Measurements from ENCODE around the gene MOV10. TPM values are rescaled to one million over a fixed set of nuclear protein-coding genes. Genes with fewer than 3 reads are reported as not detected.

Gene MOV10
- total and polyA plus RNA-seq, 2 of the 13 experiments (the other 11 are each of a cell fraction or from before 2014, with no cell fraction given) = 56.4 to 58.2 TPM

DNA sequence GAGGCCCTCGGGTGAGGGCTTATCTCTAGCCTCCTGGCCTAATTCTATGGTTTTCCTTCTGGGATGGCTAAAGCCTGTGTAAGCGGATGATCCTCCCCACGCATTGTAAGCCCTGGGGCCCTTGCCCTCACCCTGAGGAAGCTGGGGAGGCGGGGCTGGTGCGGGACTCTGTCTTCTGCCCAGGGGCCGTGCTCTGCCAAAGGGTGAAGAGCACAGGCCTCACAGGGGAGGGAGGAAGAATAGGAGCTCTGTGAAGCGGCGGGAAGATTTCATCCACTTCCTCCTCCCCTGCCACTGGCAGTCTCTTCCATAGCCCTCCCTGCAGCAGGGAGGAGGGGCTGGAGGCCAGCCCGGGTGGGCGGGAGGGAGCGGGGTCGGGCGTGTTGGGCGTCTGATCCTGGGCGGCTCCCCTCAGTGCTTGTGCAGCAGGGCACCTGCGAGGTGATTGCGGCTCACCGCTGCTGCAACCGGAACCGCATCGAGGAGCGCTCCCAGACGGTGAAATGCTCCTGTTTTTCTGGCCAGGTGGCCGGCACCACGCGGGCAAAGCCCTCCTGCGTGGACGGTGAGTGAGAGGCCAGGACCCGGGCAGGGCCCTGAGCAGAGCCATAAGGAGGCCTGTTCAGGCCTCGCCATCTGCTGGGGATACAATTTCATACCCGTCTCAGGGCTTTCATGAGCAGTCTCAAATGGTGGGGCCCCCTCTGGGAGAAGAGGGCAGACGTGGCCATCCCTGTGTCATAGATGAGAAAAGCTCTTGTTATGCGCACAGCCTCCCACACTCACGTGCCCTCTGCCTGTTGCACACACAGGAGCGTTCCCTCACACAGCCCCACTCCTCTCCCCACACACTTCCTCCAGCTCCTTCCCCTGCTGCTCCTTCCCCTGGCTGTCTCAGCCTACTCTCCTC, 48.4 kb downstream of the MOV10 start (continued):
- TF ChIP-seq, protein P1, sequence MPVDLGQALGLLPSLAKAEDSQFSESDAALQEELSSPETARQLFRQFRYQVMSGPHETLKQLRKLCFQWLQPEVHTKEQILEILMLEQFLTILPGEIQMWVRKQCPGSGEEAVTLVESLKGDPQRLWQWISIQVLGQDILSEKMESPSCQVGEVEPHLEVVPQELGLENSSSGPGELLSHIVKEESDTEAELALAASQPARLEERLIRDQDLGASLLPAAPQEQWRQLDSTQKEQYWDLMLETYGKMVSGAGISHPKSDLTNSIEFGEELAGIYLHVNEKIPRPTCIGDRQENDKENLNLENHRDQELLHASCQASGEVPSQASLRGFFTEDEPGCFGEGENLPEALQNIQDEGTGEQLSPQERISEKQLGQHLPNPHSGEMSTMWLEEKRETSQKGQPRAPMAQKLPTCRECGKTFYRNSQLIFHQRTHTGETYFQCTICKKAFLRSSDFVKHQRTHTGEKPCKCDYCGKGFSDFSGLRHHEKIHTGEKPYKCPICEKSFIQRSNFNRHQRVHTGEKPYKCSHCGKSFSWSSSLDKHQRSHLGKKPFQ (CRISPR knock-in tag; IDR thresholded peaks at IDR 0.05; ENCODE audit: insufficient replicate concordance) = peak; percentile 30
- TF ChIP-seq, protein P2, sequence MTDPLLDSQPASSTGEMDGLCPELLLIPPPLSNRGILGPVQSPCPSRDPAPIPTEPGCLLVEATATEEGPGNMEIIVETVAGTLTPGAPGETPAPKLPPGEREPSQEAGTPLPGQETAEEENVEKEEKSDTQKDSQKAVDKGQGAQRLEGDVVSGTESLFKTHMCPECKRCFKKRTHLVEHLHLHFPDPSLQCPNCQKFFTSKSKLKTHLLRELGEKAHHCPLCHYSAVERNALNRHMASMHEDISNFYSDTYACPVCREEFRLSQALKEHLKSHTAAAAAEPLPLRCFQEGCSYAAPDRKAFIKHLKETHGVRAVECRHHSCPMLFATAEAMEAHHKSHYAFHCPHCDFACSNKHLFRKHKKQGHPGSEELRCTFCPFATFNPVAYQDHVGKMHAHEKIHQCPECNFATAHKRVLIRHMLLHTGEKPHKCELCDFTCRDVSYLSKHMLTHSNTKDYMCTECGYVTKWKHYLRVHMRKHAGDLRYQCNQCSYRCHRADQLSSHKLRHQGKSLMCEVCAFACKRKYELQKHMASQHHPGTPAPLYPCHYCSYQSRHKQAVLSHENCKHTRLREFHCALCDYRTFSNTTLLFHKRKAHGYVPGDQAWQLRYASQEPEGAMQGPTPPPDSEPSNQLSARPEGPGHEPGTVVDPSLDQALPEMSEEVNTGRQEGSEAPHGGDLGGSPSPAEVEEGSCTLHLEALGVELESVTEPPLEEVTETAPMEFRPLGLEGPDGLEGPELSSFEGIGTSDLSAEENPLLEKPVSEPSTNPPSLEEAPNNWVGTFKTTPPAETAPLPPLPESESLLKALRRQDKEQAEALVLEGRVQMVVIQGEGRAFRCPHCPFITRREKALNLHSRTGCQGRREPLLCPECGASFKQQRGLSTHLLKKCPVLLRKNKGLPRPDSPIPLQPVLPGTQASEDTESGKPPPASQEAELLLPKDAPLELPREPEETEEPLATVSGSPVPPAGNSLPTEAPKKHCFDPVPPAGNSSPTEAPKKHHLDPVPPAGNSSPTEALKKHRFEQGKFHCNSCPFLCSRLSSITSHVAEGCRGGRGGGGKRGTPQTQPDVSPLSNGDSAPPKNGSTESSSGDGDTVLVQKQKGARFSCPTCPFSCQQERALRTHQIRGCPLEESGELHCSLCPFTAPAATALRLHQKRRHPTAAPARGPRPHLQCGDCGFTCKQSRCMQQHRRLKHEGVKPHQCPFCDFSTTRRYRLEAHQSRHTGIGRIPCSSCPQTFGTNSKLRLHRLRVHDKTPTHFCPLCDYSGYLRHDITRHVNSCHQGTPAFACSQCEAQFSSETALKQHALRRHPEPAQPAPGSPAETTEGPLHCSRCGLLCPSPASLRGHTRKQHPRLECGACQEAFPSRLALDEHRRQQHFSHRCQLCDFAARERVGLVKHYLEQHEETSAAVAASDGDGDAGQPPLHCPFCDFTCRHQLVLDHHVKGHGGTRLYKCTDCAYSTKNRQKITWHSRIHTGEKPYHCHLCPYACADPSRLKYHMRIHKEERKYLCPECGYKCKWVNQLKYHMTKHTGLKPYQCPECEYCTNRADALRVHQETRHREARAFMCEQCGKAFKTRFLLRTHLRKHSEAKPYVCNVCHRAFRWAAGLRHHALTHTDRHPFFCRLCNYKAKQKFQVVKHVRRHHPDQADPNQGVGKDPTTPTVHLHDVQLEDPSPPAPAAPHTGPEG (CRISPR knock-in tag; IDR thresholded peaks at IDR 0.05) = no peak
- TF ChIP-seq, protein P3, sequence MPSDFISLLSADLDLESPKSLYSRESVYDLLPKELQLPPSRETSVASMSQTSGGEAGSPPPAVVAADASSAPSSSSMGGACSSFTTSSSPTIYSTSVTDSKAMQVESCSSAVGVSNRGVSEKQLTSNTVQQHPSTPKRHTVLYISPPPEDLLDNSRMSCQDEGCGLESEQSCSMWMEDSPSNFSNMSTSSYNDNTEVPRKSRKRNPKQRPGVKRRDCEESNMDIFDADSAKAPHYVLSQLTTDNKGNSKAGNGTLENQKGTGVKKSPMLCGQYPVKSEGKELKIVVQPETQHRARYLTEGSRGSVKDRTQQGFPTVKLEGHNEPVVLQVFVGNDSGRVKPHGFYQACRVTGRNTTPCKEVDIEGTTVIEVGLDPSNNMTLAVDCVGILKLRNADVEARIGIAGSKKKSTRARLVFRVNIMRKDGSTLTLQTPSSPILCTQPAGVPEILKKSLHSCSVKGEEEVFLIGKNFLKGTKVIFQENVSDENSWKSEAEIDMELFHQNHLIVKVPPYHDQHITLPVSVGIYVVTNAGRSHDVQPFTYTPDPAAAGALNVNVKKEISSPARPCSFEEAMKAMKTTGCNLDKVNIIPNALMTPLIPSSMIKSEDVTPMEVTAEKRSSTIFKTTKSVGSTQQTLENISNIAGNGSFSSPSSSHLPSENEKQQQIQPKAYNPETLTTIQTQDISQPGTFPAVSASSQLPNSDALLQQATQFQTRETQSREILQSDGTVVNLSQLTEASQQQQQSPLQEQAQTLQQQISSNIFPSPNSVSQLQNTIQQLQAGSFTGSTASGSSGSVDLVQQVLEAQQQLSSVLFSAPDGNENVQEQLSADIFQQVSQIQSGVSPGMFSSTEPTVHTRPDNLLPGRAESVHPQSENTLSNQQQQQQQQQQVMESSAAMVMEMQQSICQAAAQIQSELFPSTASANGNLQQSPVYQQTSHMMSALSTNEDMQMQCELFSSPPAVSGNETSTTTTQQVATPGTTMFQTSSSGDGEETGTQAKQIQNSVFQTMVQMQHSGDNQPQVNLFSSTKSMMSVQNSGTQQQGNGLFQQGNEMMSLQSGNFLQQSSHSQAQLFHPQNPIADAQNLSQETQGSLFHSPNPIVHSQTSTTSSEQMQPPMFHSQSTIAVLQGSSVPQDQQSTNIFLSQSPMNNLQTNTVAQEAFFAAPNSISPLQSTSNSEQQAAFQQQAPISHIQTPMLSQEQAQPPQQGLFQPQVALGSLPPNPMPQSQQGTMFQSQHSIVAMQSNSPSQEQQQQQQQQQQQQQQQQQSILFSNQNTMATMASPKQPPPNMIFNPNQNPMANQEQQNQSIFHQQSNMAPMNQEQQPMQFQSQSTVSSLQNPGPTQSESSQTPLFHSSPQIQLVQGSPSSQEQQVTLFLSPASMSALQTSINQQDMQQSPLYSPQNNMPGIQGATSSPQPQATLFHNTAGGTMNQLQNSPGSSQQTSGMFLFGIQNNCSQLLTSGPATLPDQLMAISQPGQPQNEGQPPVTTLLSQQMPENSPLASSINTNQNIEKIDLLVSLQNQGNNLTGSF (CRISPR knock-in tag; IDR thresholded peaks at IDR 0.05) = no peak
- TF ChIP-seq ZNF205 (CRISPR knock-in tag; IDR thresholded peaks at IDR 0.05) (peak; percentile 72; the same call in 1 of the 2 replicates), JUNB (CRISPR knock-in tag; IDR thresholded peaks at IDR 0.05; ENCODE audit: borderline replicate concordance) (no peak), ZNF780A (CRISPR knock-in tag; IDR thresholded peaks at IDR 0.05) (no peak)
- TF ChIP-seq, protein P4, sequence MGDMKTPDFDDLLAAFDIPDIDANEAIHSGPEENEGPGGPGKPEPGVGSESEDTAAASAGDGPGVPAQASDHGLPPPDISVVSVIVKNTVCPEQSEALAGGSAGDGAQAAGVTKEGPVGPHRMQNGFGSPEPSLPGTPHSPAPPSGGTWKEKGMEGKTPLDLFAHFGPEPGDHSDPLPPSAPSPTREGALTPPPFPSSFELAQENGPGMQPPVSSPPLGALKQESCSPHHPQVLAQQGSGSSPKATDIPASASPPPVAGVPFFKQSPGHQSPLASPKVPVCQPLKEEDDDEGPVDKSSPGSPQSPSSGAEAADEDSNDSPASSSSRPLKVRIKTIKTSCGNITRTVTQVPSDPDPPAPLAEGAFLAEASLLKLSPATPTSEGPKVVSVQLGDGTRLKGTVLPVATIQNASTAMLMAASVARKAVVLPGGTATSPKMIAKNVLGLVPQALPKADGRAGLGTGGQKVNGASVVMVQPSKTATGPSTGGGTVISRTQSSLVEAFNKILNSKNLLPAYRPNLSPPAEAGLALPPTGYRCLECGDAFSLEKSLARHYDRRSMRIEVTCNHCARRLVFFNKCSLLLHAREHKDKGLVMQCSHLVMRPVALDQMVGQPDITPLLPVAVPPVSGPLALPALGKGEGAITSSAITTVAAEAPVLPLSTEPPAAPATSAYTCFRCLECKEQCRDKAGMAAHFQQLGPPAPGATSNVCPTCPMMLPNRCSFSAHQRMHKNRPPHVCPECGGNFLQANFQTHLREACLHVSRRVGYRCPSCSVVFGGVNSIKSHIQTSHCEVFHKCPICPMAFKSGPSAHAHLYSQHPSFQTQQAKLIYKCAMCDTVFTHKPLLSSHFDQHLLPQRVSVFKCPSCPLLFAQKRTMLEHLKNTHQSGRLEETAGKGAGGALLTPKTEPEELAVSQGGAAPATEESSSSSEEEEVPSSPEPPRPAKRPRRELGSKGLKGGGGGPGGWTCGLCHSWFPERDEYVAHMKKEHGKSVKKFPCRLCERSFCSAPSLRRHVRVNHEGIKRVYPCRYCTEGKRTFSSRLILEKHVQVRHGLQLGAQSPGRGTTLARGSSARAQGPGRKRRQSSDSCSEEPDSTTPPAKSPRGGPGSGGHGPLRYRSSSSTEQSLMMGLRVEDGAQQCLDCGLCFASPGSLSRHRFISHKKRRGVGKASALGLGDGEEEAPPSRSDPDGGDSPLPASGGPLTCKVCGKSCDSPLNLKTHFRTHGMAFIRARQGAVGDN (CRISPR knock-in tag; IDR thresholded peaks at IDR 0.05) = peak; percentile 62
- TF ChIP-seq, protein P5, sequence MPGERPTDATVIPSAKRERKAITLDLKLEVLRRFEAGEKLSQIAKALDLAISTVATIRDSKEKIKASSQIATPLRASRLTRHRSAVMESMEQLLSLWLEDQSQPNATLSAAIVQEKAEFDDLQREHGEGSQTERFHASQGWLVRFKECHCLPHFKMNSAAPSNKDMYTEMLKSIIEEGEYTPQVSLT (CRISPR knock-in tag; IDR thresholded peaks at IDR 0.05; ENCODE audit: borderline replicate concordance, low read depth) = no peak
